ENCODE results near the gene CENPVL1. TPM values are rescaled to one million over a fixed set of nuclear protein-coding genes. Genes with fewer than 3 reads are reported as not detected.
"Not testable (repeated sequence)": the region's sequence is repeated elsewhere in the genome, so short reads cannot be mapped to it uniquely, and the experiment has no call there.

The CENPVL1 gene
- total RNA-seq, 4 donors from 2014 or later: not detected

DNA sequence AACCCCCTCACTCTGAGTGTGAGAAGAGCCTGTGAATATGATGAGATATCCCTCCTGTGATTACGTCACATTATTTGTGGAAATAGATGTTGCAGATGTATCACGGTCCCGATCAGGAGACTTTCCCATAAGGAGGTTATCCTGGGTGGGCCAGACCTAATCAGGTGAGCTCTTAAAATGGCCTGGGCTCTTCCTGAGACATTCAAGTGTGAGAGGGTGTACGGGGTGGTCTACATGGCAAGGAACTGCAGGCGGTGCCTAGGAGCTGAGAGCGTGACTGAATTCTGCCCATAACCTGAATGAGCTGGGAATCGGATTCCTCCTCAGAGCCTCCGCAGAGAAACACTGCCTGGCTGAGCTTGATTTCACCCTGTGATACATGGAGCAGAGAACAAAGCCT lies 12.9 kb upstream of the CENPVL1 start:
- DNase-seq: no peak
- 88 to 89% methylated on average over 3 to 8 of the region's 8 CpGs for WGBS, 2 donors
- no peaks in the 10 kb centered on the region for H3K9me3 ChIP-seq
- no peaks in the 10 kb centered on the region for H3K4me1 ChIP-seq
- intact Hi-C loops (cut with DNase I): no loop called here
- no peaks in the 10 kb centered on the region for H3K27me3 ChIP-seq
- H3K27ac ChIP-seq: no peak overlapping the region
- no peaks in the 10 kb centered on the region for H3K36me3 ChIP-seq
- TF ChIP-seq, protein P1, sequence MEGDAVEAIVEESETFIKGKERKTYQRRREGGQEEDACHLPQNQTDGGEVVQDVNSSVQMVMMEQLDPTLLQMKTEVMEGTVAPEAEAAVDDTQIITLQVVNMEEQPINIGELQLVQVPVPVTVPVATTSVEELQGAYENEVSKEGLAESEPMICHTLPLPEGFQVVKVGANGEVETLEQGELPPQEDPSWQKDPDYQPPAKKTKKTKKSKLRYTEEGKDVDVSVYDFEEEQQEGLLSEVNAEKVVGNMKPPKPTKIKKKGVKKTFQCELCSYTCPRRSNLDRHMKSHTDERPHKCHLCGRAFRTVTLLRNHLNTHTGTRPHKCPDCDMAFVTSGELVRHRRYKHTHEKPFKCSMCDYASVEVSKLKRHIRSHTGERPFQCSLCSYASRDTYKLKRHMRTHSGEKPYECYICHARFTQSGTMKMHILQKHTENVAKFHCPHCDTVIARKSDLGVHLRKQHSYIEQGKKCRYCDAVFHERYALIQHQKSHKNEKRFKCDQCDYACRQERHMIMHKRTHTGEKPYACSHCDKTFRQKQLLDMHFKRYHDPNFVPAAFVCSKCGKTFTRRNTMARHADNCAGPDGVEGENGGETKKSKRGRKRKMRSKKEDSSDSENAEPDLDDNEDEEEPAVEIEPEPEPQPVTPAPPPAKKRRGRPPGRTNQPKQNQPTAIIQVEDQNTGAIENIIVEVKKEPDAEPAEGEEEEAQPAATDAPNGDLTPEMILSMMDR (IDR thresholded peaks at IDR 0.05): no peak
- TF ChIP-seq POLR2A (IDR thresholded peaks at IDR 0.05): no peak
- no peak overlapping the region for H3K4me3 ChIP-seq

DNA sequence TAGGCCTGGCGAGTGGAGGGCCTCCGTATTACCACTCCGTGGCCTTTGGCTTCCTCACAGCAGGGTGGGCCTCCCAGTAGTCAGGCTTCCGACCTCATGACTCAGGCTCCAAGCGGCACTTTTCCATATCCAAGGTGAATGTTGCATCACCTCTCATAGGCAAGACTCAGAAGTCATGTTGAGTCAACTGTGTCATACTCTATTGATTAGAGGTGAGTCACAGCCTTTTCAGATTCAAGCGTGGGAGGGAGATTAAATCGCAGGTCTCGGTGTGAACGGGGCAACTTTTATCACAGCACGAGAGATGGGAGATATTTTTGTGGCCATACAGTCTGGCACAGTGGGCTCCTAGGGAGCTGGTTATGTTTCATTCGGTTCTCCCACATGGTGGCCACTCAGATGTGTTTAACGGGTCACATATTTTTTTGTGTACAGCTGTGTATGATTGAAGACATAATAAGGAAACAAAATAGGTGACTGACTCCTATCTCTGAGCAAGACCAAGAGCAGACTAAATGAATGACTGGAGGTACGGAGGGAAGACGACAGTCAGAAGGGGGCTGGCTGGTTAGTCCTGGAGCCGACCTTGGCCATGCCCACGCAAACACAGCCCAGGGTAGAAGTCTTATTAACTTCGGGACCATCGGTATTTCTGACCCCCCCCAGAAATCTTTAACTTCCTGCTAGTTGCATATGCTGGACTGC lies 2.8 kb downstream of the CENPVL1 start:
- DNase-seq; intact Hi-C loops (cut with DNase I); H3K4me1 ChIP-seq; H3K27me3 ChIP-seq; H3K9me3 ChIP-seq; H3K36me3 ChIP-seq; H3K27ac ChIP-seq; H3K4me3 ChIP-seq: not testable (repeated sequence)
- WGBS, 2 donors: no CpG with 5 or more reads among the region's 18 CpGs

GRCh38 chrX:51728202-51728601 lies 17.9 kb downstream of the CENPVL1 start:
- H3K9me3 ChIP-seq: no peaks in the 10 kb centered on the region
- H3K27ac ChIP-seq: no peak overlapping the region
- H3K4me3 ChIP-seq: no peak overlapping the region
- no peak for DNase-seq
- no peaks in the 10 kb centered on the region for H3K4me1 ChIP-seq
- no peaks in the 10 kb centered on the region for H3K36me3 ChIP-seq
- H3K27me3 ChIP-seq: peaks cover 0 to 12% (median 0%) of the 10 kb centered on the region in 4 donors
- TF ChIP-seq POLR2A (IDR thresholded peaks at IDR 0.05): no peak
- TF ChIP-seq, protein P1 (IDR thresholded peaks at IDR 0.05): no peak
- intact Hi-C loops (cut with DNase I): no loop called here

DNA sequence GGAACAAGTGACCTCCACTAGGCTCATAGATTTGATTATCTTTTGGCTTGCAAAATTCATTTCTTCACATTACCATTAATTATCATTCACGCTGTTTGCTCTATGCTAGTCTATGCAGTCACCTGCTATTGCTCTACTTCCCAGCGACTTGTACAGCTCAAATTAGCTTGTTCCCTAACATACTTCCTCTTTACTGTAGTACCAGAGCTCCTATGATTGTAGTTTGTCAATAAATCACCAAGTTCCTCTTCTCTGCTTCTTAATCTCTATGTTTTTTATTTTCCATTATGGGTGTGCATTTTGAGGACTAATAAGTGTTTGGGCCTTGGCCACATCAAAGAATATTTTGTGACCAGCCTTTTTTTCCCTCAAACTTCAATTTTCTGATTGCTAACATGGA lies 26.8 kb downstream of the CENPVL1 start:
- Histone ChIP-seq H3K36me3 (no peaks in the 10 kb centered on the region), H3K4me3 (no peak overlapping the region), H3K4me1 (no peaks in the 10 kb centered on the region), H3K27ac (no peak overlapping the region), H3K9me3 (no peaks in the 10 kb centered on the region), H3K27me3 (peaks cover 0 to 10% (median 3%) of the 10 kb centered on the region in 4 donors)
- no peak for DNase-seq
- WGBS, 2 donors: 48 to 70% methylated on average over 2 of the region's 2 CpGs
- intact Hi-C loops (cut with DNase I): no loop called here
- no peak for TF ChIP-seq POLR2A (IDR thresholded peaks at IDR 0.05)
- TF ChIP-seq, protein P1 (IDR thresholded peaks at IDR 0.05): no peak

GRCh38 chrX:51742586-51742985 lies 32.3 kb downstream of the CENPVL1 start:
- Histone ChIP-seq H3K9me3 (no peaks in the 10 kb centered on the region), H3K27ac (no peak overlapping the region), H3K36me3 (no peaks in the 10 kb centered on the region), H3K4me3 (peak overlapping the region in 2 of 4 donors; percentile 58 to 78), H3K4me1 (no peaks in the 10 kb centered on the region), H3K27me3 (peaks cover 0 to 5% (median 0%) of the 10 kb centered on the region in 4 donors)
- WGBS, 2 donors: 63 to 86% methylated on average over 1 to 3 of the region's 3 CpGs
- no peak for DNase-seq
- TF ChIP-seq POLR2A (IDR thresholded peaks at IDR 0.05): no peak
- intact Hi-C loops (cut with DNase I): no loop called here

- Histone ChIP-seq H3K36me3 (no peaks in the 10 kb centered on the region), H3K27me3 (peaks cover 0 to 5% (median 0%) of the 10 kb centered on the region in 4 donors), H3K27ac (peak within 1 kb of the TSS in 3 of 4 donors; percentile 12 to 81 (median 71)), H3K4me3 (peak within 1 kb of the TSS; percentile 40 to 78 (median 53)), H3K9me3 (no peaks in the 10 kb centered on the region), H3K4me1 (no peaks in the 10 kb centered on the region)
- 0 to 22% methylated on average over 6 to 26 of the region's 63 CpGs for WGBS, 2 donors
- intact Hi-C loops (cut with DNase I): no loop called here
- TF ChIP-seq, protein P1 (IDR thresholded peaks at IDR 0.05): no peak
- TF ChIP-seq POLR2A (IDR thresholded peaks at IDR 0.05): no peak
- DNase-seq: peak; percentile 0
Observed at GRCh38 chrX:51743179-51743957, 33.1 kb downstream of the CENPVL1 start, which contains the start of gene GSPT2. Gene GSPT2, plus strand, starts transcription at chrX:51743442. Its CDS starts 185 bp downstream, at chrX:51743627.
